ENCODE results near the gene CXXC5.

The CXXC5 gene

DNA sequence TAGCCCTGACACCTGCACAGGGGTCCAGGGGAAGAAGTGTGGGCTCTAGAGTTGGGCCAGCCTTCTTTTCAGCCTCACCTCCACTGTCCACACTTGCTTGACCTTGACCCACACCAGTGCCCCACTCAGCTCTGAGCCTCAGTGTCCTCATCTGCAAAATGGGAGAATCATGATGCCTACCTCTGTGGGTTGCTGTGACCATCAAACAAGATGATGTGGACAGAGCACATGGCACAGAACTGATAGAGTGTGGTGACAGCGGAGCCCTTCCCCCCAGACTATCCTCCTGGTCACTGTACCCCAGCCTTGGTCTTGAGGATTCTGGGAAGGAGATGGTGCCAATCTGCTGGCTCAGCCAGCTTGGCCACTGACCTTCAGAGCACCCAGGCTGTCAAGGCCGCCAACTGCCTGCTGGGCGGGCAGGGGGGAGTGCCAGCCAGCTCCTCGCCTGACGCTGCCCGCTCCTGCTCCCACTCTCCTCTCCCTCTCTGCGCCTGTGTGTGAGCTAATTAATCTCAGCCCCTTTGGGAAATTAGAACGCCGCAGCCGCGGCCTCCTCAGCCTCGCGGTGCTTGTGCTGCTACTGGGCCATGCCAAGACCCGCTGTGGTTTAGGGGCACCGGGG lies 16.7 kb downstream of the CXXC5 start:
- DNase-seq (ENCODE audit: low read depth, low spot score), result no peak

DNA sequence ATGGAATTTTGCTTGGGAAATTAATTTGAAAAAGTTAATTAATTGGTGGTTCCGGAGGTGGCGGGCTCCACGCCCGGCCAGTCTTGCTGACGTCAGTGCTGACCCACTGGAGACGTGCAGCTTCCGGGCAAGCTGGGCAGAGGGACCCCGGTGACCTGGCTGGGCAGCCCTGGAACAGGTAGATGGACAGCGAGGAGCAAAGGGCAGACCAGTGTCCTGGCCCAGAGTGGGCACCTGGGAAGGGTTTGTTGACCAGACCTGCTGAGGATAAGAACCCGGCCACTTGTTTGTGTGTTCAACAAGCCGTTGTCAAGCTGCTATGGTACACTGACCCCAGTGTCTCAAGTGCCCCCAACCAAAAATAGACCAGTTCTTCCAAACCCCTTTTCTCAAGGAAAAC lies 17.5 kb downstream of the CXXC5 start:
- DNase-seq (ENCODE audit: low read depth, low spot score), result no peak

DNA sequence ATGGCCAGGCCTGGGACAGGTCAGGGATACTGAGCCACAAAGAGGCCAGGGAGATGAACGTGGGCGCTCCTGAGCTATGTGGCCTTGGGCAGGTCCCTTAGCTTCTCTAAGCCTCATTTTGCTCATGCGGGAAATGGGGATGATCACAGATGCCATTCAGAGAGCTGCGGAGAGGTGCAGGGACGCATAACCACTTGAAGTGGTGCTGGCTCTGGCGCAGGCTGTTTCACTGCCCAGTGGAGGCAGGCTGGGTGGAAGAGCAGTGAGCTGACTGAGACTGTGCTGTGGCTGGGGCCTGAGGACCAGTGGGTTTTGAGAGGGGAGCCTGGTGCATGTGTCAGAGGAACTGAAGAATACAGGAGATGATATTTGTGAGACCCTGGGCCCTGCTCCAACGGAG lies 18.4 kb downstream of the CXXC5 start:
- no peak for DNase-seq (ENCODE audit: low read depth, low spot score)

DNA sequence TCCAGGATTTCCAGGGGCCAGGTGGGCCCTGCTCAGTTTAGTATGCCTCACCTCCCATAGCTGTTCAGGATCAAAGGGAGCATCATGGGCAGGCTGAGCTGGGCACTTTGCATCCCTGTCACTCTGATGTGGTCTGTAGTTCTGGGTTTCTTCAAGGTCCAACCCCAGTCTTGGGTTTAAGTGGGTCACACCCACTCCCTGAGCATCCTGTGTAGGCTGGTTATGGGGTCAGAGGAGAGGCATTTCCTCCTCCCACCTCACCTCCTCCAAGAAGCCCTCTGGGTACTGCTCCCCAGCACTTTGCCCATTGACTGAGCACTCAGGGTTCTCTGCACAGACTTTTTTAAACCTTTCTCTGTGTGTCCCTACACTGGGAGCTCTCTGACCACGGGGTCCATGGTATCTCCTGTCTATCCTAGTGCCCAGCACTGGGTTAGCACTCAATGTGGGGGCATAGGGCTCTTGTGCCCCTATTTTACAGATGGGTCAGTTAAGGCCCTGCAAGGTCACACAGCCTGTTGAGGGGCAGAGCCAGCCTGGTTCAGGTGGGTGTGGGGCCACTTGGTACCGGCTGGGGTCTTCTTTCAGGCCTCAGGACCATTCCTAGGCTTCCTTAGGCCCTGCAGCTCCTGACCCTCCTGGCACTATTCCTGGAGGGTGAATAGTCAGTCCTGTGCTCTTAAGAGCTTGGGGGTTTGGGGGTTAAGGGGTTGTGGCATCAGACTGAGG lies 19.0 kb downstream of the CXXC5 start:
- DNase-seq (ENCODE audit: low read depth, low spot score), result no peak

DNA sequence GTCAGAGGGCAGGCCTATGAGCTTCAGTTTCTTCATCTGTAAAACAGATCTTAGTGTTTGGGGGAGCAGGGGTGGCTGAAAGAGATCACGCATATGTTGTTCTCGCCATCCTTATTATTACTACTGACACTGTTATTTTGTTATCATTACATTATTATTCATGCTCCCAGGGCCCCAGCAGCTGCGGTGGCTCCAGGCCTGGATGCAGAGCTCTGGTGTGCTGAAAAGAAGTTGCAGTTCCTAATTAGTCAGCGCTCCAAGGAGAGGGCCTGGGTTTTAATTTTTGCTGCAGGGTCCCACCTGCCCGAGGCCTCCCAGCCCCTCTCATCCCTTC lies 19.5 kb downstream of the CXXC5 start:
- DNase-seq (ENCODE audit: low read depth, low spot score), result no peak

DNA sequence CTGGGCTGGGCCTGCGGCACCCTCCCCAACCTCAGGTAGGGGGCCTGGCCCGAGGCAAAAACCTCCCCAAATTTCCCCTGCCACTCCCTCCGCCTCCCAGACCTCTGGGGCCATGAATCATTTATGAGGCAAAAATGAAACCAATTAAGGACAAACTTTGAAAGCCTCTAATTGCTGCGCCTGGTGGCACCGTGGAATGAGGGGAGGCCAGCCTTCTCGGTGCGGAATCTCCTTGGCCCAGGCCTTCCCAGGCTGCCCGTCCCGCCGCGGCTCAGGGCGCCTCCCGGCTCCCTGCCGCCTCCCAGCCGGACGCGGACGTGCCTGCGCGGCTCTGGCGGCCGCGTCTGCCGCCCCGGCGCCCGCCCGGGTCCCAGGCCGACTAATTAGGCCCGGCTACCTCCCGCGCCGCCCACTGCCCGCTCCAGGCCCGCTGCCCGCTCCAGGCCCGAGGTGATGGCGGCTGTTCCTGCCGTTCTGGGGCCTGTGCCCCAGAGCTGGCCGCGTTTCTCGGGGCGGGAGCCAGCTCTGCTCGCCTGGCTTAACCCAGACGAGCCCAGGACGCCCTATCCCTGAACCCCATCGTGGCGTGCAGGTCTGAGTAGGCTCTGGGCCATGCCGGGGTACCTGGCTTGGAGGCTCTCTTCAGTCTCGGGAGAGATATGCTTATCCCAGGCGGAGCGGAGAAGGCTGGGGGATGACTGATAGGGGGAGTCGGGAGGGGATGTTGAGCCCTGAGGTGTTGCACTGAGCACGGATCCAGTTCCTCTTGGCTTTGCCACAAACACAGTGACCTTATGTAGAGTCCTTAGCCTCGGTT lies 20.1 kb downstream of the CXXC5 start:
- DNase-seq (ENCODE audit: low read depth, low spot score), result no peak

DNA sequence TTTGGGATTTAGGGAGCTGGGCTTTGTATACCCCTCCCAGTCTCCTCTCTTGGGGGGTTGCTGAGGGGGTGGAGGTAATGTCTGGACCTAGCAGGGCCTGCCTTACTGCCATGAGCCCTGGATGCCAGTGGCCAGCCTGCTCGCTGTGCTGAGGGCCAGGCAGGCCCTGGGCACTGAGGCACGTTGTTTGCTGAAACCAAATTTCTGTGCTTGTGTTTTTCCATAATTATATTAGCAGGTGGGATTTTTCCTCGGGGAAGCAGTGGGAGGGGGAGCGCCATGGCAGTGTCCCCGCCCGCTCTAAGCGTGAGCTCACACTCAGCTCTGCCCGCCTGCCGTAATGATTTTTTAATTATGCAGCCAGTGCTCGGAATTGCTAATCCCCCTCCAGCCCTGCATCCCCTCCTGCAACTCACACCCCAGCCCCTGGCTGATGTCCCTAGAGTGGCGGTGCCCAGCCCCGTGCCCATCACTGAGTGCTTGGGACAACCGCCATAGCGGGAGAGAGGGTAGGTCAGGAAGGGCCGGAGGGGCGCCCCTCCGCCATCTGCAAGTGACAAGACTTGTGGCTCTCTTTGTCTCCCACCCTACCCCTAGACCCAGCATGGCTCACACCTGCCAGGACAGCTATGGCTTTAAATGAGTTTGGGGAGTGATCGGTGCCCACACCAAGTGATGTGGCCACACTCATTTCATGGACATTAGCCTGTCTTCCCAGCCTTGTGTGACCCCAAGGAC lies 20.9 kb downstream of the CXXC5 start:
- no peak for DNase-seq (ENCODE audit: low read depth, low spot score)

DNA sequence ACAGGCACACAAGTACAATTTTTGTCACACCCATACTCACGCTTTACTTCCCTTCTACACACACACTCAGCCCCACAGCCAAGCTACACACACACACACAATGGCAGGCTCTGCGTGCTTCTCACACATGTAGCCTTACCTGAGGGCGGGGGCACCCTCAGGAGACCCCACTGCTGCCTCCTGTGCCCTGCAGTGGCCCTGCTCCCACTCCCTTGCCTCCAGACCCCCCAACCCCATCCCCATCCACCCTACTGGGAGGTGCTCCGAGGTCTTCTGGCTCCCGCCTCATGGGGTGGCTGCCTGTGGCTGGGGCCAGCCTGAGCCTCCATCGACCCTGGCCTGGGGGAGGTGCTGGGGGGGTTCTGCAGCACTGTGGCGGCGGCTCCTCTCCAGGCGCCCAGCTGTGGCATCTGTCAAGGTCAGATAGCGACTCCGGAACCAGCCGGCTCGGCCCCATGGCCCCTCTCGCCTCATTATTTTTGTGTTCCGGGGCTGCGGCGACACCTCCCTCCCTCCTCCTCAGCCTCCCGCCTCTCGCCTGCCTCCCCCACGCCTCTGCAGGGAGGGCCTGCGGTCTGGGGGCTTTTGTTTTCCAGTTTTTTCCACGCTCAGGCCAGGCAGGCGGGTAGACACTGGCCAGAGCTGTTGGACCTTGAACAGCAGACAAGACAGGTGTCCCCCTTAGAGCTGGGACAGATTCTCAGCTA lies 21.7 kb downstream of the CXXC5 start:
- no peak for DNase-seq (ENCODE audit: low read depth, low spot score)

DNA sequence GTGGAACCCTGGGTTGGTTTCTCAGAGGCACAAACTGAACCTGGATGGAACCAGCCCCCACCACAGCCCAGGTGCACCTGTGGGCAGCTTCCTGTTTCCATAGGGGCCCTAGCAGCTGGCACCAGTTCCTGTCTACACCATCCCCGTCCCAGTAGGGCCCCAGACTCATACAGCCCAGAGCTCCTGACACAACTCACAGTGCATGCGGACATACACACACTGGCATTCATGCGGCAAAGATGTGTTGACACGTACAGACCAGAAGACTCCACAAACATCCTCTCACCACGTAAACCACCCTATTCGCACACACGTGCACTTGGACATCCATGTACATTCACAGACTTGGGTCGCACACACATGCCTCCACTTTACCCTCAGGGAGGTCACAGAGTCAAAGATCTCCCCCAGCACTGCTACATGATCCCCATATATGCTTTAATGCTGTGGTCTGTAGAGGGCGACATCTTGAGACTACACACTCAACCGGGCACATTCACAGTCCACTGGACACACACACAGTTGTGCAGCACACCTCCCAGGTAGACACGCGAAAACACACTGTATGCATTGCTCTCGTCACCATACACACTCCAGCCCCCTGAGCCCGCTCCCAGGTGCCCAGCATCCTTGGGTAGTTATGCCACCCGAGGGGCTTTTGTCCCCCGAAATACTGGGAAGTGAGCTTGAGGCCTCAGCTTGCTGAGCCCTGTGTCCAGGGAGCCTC lies 22.4 kb downstream of the CXXC5 start:
- no peak for DNase-seq (ENCODE audit: low read depth, low spot score)

DNA sequence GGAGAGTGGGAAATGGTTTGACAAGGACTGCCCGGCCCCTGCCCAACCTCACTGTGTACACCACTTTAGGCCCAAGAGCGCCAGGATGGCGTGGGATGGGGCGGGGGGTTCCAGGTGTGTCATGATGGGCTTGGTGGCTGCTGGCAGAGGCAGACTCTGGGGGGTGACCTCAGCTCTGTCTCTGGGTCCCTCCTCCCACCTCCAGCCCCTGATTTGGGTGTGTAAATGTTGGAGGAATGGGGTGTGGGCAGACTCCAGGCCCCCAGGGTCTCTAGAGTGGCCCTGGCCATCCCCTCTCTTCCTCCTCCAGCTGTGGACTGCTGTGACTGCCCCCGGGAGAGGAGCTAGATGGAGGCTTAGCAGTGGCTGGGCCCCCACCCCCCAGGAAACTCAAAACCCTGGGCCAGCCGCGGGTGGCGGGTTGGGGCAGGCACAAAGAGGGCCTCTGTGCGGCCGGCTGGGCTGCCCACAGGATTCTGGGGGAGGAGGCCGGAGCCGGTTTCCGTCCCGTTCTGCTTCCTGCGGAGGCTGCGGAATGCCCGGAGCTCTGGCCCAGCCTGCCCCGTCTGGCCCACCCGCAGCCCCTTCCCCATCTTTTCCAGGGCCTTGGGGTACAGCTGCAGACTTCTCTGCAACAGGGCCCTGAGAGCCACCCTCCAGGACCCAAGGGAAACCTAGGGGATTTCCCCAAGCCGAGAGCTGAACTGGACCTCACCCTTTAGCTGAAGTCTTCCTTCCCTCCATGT lies 23.1 kb downstream of the CXXC5 start:
- no peak for DNase-seq (ENCODE audit: low read depth, low spot score)

DNA sequence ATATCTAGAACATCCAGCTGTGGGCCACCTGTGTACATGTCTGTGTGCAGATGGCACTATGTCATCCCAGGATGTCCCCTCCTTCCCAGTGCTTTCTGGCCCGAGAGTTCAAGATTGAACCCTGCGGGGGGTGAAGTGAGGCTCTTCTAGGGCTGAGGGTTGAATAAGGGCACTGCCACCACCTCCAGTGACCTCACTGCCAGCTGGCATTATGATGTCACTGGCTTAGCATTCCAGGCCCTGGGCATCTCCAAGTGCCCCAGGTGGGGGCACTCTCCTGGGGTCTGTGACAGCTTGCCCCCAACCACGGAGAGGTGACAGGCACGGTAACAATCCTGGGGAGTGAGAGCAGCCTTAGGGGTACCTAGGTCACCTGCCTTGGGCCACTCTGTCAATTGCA lies 27.1 kb downstream of the CXXC5 start:
- no peak for DNase-seq (ENCODE audit: low read depth, low spot score)

DNA sequence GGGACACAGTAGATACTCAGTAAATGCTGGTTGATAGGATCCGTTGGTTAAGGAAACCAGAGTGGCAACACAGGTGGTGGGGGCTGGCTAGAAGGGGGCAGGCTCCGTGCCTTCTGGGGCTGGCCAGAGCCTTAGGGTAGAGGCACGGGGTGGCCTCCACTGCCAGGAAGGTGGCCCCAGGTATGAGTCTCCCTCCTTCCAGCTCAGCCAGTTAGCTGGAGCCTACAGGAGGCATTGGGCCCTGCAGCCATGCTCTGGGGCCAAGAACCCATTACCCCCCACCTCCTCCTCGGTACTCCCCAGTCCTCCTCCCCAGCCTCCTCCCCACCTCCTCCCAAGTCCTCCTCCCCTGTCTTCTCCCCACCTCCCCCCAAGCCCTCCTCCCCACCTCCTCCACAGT lies 27.7 kb downstream of the CXXC5 start:
- no peak for DNase-seq (ENCODE audit: low read depth, low spot score)

DNA sequence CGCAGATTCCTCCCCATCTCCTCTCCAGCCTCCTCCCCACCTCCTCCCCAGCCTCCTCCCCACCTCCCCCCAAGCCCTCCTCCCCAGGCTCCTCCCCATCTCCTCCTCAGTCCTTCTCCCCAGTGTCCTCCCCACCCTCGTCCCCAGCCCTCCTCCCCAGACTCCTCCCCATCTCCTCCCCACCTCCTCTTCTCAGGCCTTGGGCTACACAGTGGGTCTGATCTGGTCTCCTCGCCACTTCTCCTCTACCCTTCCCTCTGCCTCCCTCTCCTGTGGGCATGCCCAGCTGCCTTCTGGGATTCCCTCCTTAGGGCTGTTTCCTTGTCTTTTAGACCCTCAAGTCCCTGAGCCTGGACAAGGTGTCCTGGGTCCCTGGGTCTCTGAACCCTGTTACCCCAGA lies 28.3 kb downstream of the CXXC5 start:
- no peak for DNase-seq (ENCODE audit: low read depth, low spot score)

DNA sequence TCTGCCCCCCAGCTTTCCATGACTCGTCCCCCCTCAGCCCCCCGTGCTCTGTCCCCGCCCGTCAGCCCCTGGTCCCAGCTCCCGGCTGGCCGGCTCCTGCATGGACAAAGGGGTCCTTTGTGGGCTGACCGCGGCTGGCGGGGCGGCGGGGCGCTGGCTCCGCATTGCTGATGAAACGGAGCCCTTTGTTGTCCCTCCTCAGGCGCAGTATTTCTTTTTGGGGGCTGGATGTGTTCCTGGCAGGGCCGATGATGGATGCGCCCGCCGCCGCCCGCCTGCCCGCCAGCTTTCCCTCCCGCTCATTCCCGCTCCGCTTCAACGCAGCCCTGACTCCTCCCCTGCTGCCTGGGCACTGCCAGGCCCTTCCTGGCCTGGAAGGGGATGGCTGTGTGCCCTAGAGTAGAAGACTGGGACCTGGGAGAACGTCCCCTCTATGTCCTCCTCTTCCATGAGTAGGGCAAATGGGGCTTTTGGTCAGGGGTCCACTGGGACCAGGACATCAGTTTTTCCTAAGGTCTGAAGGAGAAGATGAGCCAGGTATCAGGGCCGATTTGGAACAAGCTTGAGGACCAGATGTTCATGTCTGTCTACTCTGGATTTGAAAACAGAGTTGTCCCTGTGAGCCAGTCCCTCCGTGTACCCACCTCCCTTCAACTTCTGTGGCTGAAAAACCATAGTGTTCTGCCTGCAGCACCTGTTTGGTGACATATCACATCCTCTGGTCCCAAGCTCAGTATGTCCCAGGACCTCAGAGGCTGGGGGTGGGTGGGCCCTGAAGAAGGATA lies 29.0 kb downstream of the CXXC5 start:
- DNase-seq (ENCODE audit: low read depth, low spot score), result no peak

DNA sequence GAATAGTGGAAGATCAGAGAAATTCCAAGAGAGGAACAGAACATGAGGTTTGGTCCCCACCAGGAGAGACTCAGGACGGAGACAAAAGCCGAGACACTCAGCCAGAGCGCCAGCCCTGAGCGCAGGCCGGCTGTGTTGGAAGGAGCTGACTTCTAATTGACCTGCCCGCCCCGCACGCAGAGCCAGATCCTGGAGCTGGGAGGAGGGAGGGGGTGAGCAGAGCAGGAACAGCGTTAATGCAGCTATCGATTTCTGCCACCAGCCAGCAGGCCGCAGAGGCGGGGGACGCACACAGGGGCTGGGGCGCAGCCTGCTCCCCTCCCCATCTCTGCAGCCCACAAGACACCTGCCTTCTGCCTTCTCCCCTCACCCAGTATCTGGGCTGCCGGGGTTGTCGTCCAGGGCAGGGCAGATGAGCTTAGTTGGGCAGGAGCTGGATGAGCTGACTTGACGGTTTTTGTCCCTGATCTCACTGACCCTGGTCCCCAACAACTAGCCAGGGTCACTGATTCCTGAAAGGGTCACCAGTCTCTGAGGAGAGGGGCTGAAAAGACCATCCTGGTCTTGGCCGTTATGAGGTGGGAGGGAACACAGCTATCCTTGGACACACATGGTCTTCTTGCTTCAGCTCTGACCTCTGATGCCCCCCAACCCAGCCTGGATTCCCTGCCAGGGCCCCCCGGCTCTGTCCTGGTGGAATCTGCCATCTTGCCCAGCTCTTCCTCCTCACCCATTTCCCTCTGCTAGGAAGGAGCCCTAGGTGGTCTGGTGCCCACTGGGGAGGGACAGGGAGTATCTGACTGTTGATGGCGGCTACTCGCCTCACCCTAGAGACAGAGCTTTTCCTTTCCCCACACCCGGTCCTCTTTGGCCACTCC lies 29.8 kb downstream of the CXXC5 start:
- no peak for DNase-seq (ENCODE audit: low read depth, low spot score)

DNA sequence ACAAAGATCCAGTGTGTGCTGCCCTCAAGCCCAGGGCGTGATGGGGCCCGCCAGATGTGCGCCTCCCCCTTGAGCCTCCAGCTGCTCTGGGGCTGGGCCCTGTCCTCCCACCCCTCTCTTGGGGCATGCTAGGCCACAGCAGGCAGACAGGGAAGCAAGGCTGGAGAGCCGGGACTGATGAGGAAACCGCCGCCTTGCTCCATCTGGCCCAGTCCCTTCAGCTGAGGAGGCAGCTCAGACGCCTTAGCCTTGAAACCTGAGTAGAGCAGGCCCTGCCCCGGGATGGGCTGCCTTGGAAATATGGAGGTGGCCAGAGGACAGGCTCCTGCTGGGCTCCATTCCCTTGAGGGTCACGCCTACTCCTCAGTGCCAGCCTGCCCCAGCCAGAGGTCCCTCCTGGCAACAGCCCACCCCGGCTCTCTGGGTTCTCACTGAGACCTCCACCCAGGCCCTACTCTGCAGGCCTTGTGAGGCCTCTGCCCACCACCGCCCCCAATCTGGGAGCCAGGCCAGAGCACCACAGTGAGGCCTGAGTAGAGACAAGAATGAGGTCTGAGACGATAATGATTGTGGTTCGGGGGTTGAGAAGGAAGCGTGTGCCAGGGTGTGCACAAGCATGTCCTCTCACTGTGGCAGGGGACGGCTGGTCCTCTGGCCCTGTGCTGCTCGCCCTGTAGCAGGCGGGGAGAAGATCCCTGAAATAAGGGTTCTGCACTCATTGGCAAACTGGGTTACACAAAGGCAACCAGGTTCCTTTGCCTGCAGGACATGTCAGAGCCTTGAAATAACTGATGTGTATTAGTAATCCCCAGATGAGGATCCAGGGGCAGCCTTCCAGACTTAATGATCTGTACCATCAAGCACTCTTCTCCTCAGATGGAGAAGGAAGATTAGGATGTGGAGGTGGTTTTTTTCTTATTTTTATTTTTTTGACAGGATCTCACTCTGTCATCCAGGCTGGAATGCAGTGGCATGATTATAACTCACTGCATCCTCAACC lies 30.9 kb downstream of the CXXC5 start:
- no peak for DNase-seq (ENCODE audit: low read depth, low spot score)

Data from activated naive CD8-positive, alpha-beta T cell treated with anti-CD3 and anti-CD28 coated beads, Interleukin-2, amount 50 U/mL, for 16 hours (primary cell).